Right lobe of liver (tissue), 4 donors: ENCODE results near the gene CLMN.

Experiments used
- POLR2A ChIP-seq: fragments of 450-650 bp; IDR thresholded peaks from one replicate; pipeline ENCODE4 v1.6.1; 2017; ENCODE audit warnings: antibody characterized with exemption, mild to moderate bottlenecking
- TF ChIP-seq, protein P1 (sequence below), 4 donors: fragments of 200-600 bp in 3 of 4; fragments of 450-650 bp in 1 of 4; IDR thresholded peaks; one replicate each; pipeline versions ENCODE4 v1.5.1 to v1.8.0; 2016 to 2022; ENCODE audit warnings: antibody characterized with exemption in 4 of 4, mild to moderate bottlenecking in 2 of 4
- donor health status: DM: no; HTN: no; CAD: no.
- donor health status: DM: no; HTN: no; CAD: no.
- donor health status: DM: no; HTN: yes; CAD: no.

DNA sequence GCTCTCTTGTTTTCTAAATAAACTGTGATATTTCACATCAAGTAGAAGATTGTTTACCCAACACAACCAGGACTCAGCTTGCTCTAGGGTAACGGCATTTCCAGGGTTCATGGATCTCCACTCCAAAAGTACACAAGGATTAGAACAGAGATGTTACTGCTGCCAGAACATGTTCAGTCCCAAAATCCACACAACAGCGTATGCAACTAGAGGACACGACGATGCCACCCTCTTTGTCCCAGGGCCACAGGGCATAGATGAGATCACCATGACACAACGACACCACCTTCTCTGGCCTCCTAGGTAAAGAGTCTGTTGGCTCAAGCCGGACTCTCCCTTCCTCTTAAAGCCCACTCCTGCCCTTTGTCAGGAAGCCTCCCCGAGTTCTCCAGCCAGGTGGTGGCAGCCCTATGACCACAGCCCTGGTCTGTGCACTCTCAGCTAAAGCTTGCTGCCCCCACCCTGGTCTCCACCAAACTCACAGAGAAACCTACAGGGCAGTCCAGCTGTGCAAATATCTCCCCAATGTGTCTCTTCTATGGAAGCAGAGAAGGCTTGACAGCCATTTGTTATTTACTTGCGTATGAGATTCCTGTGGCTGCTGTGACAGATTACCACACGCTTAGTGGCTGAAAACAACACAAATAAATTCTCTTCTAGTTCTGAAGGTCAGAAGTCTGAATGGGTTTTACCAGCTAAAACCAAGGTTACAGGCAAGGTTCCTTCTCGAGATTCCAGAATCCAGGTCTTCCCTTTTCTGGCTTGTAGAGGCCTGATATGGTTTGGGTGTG is 10.3 kb downstream of the CLMN start:
- no peak for TF ChIP-seq POLR2A
- TF ChIP-seq, protein P1, sequence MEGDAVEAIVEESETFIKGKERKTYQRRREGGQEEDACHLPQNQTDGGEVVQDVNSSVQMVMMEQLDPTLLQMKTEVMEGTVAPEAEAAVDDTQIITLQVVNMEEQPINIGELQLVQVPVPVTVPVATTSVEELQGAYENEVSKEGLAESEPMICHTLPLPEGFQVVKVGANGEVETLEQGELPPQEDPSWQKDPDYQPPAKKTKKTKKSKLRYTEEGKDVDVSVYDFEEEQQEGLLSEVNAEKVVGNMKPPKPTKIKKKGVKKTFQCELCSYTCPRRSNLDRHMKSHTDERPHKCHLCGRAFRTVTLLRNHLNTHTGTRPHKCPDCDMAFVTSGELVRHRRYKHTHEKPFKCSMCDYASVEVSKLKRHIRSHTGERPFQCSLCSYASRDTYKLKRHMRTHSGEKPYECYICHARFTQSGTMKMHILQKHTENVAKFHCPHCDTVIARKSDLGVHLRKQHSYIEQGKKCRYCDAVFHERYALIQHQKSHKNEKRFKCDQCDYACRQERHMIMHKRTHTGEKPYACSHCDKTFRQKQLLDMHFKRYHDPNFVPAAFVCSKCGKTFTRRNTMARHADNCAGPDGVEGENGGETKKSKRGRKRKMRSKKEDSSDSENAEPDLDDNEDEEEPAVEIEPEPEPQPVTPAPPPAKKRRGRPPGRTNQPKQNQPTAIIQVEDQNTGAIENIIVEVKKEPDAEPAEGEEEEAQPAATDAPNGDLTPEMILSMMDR (IDR thresholded peaks at IDR 0.05): no peak
